Psoas muscle (tissue), 8 donors: ENCODE measurements around the gene BUD13. TPM values are rescaled to one million over a fixed set of nuclear protein-coding genes. Genes with fewer than 3 reads are reported as not detected.

Experiments used
- ATAC-seq, 4 donors: fragments of 200-7000 bp; cut with Tn5 transposase; one replicate each; pipeline ENCODE4 v1.9.1; 2020; ENCODE audit warnings: moderate library complexity in 3 of 4, mild to moderate bottlenecking in 2 of 4
- DNase-seq, 2 donors: peaks; one replicate each; pipeline ENCODE4 v3.0.0-alpha.2; 2020
- H3K27ac ChIP-seq: fragments of 200-600 bp; one replicate; pipeline ENCODE4 v1.8.0; 2022
- H3K27me3 ChIP-seq, 3 donors: fragments of 200-600 bp in 1 of 3; one replicate each; pipeline versions ENCODE4 v1.6.1 to v1.8.0; 2013 to 2022; ENCODE audit warnings: low read length in 2 of 3, mild to moderate bottlenecking in 2 of 3, moderate library complexity in 1 of 3; ENCODE audit not compliant: insufficient read depth in 3 of 3
- H3K36me3 ChIP-seq, 2 donors: fragments of 200-600 bp in 1 of 2; one replicate each; pipeline versions ENCODE4 v1.6.1 to v1.8.0; 2013 to 2022; ENCODE audit warnings: low read depth in 1 of 2, mild to moderate bottlenecking in 1 of 2, moderate library complexity in 1 of 2; ENCODE audit not compliant: insufficient read depth in 1 of 2
- H3K4me1 ChIP-seq: fragments of 200-600 bp; one replicate; pipeline ENCODE4 v1.8.0; 2022
- H3K4me3 ChIP-seq: fragments of 200-600 bp; one replicate; pipeline ENCODE4 v1.8.0; 2022; ENCODE audit warnings: mild to moderate bottlenecking
- H3K9me3 ChIP-seq: fragments of 200-600 bp; one replicate; pipeline ENCODE4 v1.8.0; 2022
- WGBS, 3 donors: extraction: QIAGEN DNeasy Blood & Tissue Kit; methylation state at CpG; one replicate each; pipeline versions ENCODE4 v1.1.6 to v1.1.7; 2013; 5-methylcytosine and 5-hydroxymethylcytosine counted together
- intact Hi-C, 2 donors: fragments of 100-400 bp; cut with DNase I; formaldehyde crosslinking; loops; one replicate each; pipeline versions ENCODE4 v1.11.0 to v1.14.2; 2022
- polyA plus RNA-seq, 3 donors: library from polyadenylated mRNA; stranded (reverse); fragments of 200-250 nt; gene quantifications; one replicate each; pipeline ENCODE4 v1.2.3, GENCODE V29; 2013
- total RNA-seq, 4 donors: library from RNA; stranded (reverse); fragmentation: NEBNext Ultra II Directional in 2 of 4; extraction: Animal tissue kit (Norgen Biotek cat#: 25700) in 2 of 4; gene quantifications; one replicate each; pipeline versions ENCODE4 v1.2.1 to v1.2.4, GENCODE V29; 2021 to 2023
- TF ChIP-seq, protein P1 (sequence below): fragments of 200-600 bp; IDR thresholded peaks from one replicate; pipeline ENCODE4 v1.8.0; 2022; ENCODE audit warnings: antibody characterized with exemption
- donor health status: healthy with polysubstance abuse.
- donor health status: DM: no; HTN: no; CAD: no; lungs with moderate emphysema.
- donor health status: Bipolar disorder and iron deficiency.
- donor health status: healthy.
- donor health status: DM: yes; HTN: yes; CAD: no.
- donor health status: DM: no; HTN: no; CAD: no.
- donor health status: DM: no; HTN: no; CAD: no.
- donor health status: DM: yes; HTN: yes; CAD: no.

The BUD13 gene
- total and polyA plus RNA-seq, 7 donors: 8.6 to 17.1 (median 11.2) TPM

DNA sequence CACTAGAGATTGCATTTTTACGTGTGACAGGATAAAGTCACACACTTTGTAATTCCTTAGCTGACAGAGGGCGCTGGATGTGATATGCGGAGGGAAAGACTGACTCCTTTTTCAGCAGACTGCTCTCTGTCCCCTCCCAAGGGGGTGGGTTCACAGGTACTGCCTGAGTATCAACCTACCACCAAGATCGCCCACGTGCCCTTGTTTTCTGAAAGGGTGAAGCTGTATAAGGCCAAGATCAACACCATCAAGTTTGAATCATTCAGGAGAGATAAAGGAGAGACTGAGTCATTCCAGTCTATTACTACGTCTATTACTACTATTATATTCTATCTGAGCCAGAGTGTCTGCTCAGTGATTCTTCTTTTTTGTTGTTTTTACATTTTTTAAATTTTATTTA is 30.7 kb downstream of the BUD13 start:
- ATAC-seq (no peak), DNase-seq (no peak)
- Histone ChIP-seq H3K4me1 (no peaks in the 10 kb centered on the region), H3K27ac (no peak overlapping the region), H3K9me3 (no peaks in the 10 kb centered on the region), H3K27me3 (no peaks in the 10 kb centered on the region), H3K4me3 (no peak overlapping the region), H3K36me3 (peaks cover 0 to 28% of the 10 kb centered on the region in 2 donors)
- intact Hi-C loops: no loop called here
- TF ChIP-seq, protein P1, sequence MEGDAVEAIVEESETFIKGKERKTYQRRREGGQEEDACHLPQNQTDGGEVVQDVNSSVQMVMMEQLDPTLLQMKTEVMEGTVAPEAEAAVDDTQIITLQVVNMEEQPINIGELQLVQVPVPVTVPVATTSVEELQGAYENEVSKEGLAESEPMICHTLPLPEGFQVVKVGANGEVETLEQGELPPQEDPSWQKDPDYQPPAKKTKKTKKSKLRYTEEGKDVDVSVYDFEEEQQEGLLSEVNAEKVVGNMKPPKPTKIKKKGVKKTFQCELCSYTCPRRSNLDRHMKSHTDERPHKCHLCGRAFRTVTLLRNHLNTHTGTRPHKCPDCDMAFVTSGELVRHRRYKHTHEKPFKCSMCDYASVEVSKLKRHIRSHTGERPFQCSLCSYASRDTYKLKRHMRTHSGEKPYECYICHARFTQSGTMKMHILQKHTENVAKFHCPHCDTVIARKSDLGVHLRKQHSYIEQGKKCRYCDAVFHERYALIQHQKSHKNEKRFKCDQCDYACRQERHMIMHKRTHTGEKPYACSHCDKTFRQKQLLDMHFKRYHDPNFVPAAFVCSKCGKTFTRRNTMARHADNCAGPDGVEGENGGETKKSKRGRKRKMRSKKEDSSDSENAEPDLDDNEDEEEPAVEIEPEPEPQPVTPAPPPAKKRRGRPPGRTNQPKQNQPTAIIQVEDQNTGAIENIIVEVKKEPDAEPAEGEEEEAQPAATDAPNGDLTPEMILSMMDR: no peak
- 90 to 94% (median 91%) methylated on average over 6 of the region's 6 CpGs for WGBS, 3 donors

GRCh38 chr11:116740741-116741140 is 32.0 kb downstream of the BUD13 start:
- no peak for ATAC-seq
- H3K27ac ChIP-seq: no peak overlapping the region
- H3K36me3 ChIP-seq: peaks cover 0 to 15% of the 10 kb centered on the region in 2 donors
- 54 to 65% (median 60%) methylated on average over 4 of the region's 4 CpGs for WGBS, 3 donors
- no peaks in the 10 kb centered on the region for H3K4me1 ChIP-seq
- TF ChIP-seq, protein P1: no peak
- no peaks in the 10 kb centered on the region for H3K27me3 ChIP-seq
- no peak for DNase-seq
- no peak overlapping the region for H3K4me3 ChIP-seq
- no peaks in the 10 kb centered on the region for H3K9me3 ChIP-seq
- intact Hi-C loops: no loop called here

DNA sequence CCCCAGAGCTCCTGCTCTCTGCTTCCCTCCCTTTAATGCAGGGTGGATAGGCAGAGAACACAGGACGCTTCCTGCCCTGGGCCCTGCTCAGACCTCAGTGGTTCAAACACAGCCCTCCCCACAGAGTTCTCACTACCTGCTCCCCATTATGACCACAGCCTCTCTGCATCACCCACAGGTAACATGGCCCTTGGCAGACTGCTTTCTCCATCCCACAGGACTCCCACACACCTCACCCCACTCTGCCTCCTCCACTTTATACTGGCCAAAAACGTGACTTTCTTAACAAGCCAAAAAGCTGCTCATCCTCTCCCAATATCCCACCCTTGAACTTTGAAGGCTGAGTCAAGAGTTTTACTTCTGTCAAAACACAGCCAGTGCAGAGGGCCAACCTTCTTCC is 33.8 kb downstream of the BUD13 start:
- Histone ChIP-seq H3K4me3 (no peak overlapping the region), H3K4me1 (no peaks in the 10 kb centered on the region), H3K36me3 (peaks cover 0 to 4% of the 10 kb centered on the region in 2 donors), H3K27ac (no peak overlapping the region), H3K27me3 (no peaks in the 10 kb centered on the region), H3K9me3 (no peaks in the 10 kb centered on the region)
- TF ChIP-seq, protein P1: no peak
- DNase-seq (no peak), ATAC-seq (no peak)
- 76 to 92% (median 89%) methylated on average over 2 of the region's 2 CpGs for WGBS, 3 donors
- intact Hi-C loops: no loop called here

- no peaks in the 10 kb centered on the region for H3K9me3 ChIP-seq
- H3K4me1 ChIP-seq: peaks cover 4% of the 10 kb centered on the region
- ATAC-seq (no peak), DNase-seq (no peak)
- no peaks in the 10 kb centered on the region for H3K27me3 ChIP-seq
- WGBS, 3 donors: 91 to 97% (median 93%) methylated on average over 3 of the region's 3 CpGs
- intact Hi-C loops: no loop called here
- peaks cover 0 to 4% of the 10 kb centered on the region in 2 donors for H3K36me3 ChIP-seq
- no peak overlapping the region for H3K4me3 ChIP-seq
- TF ChIP-seq, protein P1: no peak
- H3K27ac ChIP-seq: no peak overlapping the region
These were observed 36.0 kb downstream of the BUD13 start for GRCh38 chr11:116736763-116737162.

GRCh38 chr11:116733969-116734508 is 38.7 kb downstream of the BUD13 start:
- Histone ChIP-seq H3K36me3 (peaks cover 0 to 4% of the 10 kb centered on the region in 2 donors), H3K4me1 (peaks cover 11% of the 10 kb centered on the region), H3K9me3 (no peaks in the 10 kb centered on the region), H3K27ac (no peak overlapping the region), H3K27me3 (no peaks in the 10 kb centered on the region), H3K4me3 (no peak overlapping the region)
- TF ChIP-seq, protein P1: no peak
- intact Hi-C loops: no loop called here
- no peak for DNase-seq
- no peak for ATAC-seq
- WGBS, 3 donors: 67 to 83% (median 82%) methylated on average over 11 of the region's 11 CpGs
